Measurements from ENCODE around the gene PHF23.

PHF23 gene

GRCh38 chr17:7237761-7238419 lies 1.4 kb downstream of the PHF23 start:
- DNase-seq = peak; percentile 80

GRCh38 chr17:7237266-7237760 lies 1.9 kb downstream of the PHF23 start:
- DNase-seq = no peak

GRCh38 chr17:7236808-7237207 lies 2.4 kb downstream of the PHF23 start:
- no peak for DNase-seq

GRCh38 chr17:7235693-7236665 lies 3.3 kb downstream of the PHF23 start:
- DNase-seq = no peak

- DNase-seq = peak; percentile 98
These were observed 4.9 kb downstream of the PHF23 start, which contains the start of gene DVL2 for GRCh38 chr17:7234083-7234951. Gene DVL2, minus strand, starts transcription at chr17:7234517. Its CDS starts 255 bp downstream, at chr17:7234262.

- no peak for DNase-seq
These were observed 5.6 kb downstream of the PHF23 start for GRCh38 chr17:7233701-7234082.

- no peak for DNase-seq
These were observed 7.1 kb downstream of the PHF23 start for GRCh38 chr17:7232114-7232513.

GRCh38 chr17:7229504-7229903 lies 9.8 kb downstream of the PHF23 start:
- DNase-seq = no peak

GRCh38 chr17:7228920-7229319 lies 10.3 kb downstream of the PHF23 start:
- no peak for DNase-seq

GRCh38 chr17:7226721-7227710 lies 12.2 kb downstream of the PHF23 start:
- DNase-seq = no peak

GRCh38 chr17:7225711-7226331 lies 13.4 kb downstream of the PHF23 start:
- DNase-seq = no peak

- no peak for DNase-seq
These were observed 14.6 kb downstream of the PHF23 start for GRCh38 chr17:7224661-7225111.

GRCh38 chr17:7224110-7224509 lies 15.1 kb downstream of the PHF23 start:
- no peak for DNase-seq

- DNase-seq = no peak
These were observed 15.9 kb downstream of the PHF23 start for GRCh38 chr17:7223375-7223774.

- DNase-seq = no peak
These were observed 16.3 kb downstream of the PHF23 start for GRCh38 chr17:7222972-7223292.

- no peak for DNase-seq
These were observed 16.9 kb downstream of the PHF23 start for GRCh38 chr17:7222093-7222971.

- DNase-seq = no peak
These were observed 17.8 kb downstream of the PHF23 start for GRCh38 chr17:7221278-7222092.

- DNase-seq = peak; percentile 86
These were observed 18.5 kb downstream of the PHF23 start for GRCh38 chr17:7220593-7221277.

Data from islet precursor cell (in vitro differentiated cells).